Trophoblast cell (in vitro differentiated cells and primary cell): ENCODE results near the gene BATF3.
"Not testable (repeated sequence)": the region's sequence is repeated elsewhere in the genome, so short reads cannot be mapped to it uniquely, and the experiment has no call there.

Experiments used
- DNase-seq, 2 donors: peaks; one replicate each; pipeline ENCODE4 v3.0.0-alpha.2; 2016
- H2AFZ ChIP-seq: 2 replicates; pipeline ENCODE4 v1.6.1; 2013; ENCODE audit warnings: low read length, moderate library complexity, mild to moderate bottlenecking; ENCODE audit not compliant: insufficient read depth, poor library complexity
- H2AK5ac ChIP-seq: 2 replicates; pipeline ENCODE4 v1.6.1; 2013; ENCODE audit warnings: mild to moderate bottlenecking, low read length
- H2BK120ac ChIP-seq: 2 replicates; pipeline ENCODE4 v1.6.1; 2013; ENCODE audit warnings: low read length, mild to moderate bottlenecking, moderate library complexity; ENCODE audit not compliant: insufficient read depth, poor library complexity
- H2BK12ac ChIP-seq: 2 replicates; pipeline ENCODE4 v1.6.1; 2013; ENCODE audit warnings: mild to moderate bottlenecking, low read length, moderate library complexity
- H2BK5ac ChIP-seq: 2 replicates; pipeline ENCODE4 v1.6.1; 2013; ENCODE audit warnings: low read length, low read depth, moderate library complexity, mild to moderate bottlenecking; ENCODE audit not compliant: poor library complexity
- H3K14ac ChIP-seq: 2 replicates; pipeline ENCODE4 v1.6.1; 2013; ENCODE audit warnings: mild to moderate bottlenecking, low read length
- H3K18ac ChIP-seq: 2 replicates; pipeline ENCODE4 v1.6.1; 2013; ENCODE audit warnings: mild to moderate bottlenecking, low read length
- H3K23ac ChIP-seq: 2 replicates; pipeline ENCODE4 v1.6.1; 2013; ENCODE audit warnings: low read length
- H3K27ac ChIP-seq: 2 replicates; pipeline ENCODE4 v1.5.1; 2013; ENCODE audit warnings: low read depth, mild to moderate bottlenecking, inconsistent platforms, low read length, moderate library complexity
- H3K27me3 ChIP-seq: 2 replicates; pipeline ENCODE4 v1.6.1; 2013; ENCODE audit warnings: inconsistent platforms, mild to moderate bottlenecking, low read length, moderate library complexity; ENCODE audit not compliant: insufficient read depth
- H3K36me3 ChIP-seq, 2 experiments: 1 replicate in 1 of 2; 2 replicates in 1 of 2; pipeline ENCODE4 v1.6.1; 2013; ENCODE audit warnings: low read length in 2 of 2, mild to moderate bottlenecking in 2 of 2, moderate library complexity in 1 of 2; ENCODE audit not compliant: insufficient read depth in 2 of 2, control insufficient read depth in 1 of 2
- H3K4ac ChIP-seq: 2 replicates; pipeline ENCODE4 v1.6.1; 2013; ENCODE audit warnings: low read depth, mild to moderate bottlenecking, low read length, moderate library complexity
- H3K4me1 ChIP-seq, 2 experiments: 1 replicate in 1 of 2; 2 replicates in 1 of 2; pipeline ENCODE4 v1.6.1; 2013; ENCODE audit warnings: low read length in 2 of 2, mild to moderate bottlenecking in 2 of 2, moderate library complexity in 1 of 2; ENCODE audit not compliant: insufficient read depth in 2 of 2, control insufficient read depth in 1 of 2
- H3K4me2 ChIP-seq: 2 replicates; pipeline ENCODE4 v1.6.1; 2013; ENCODE audit warnings: inconsistent platforms, mild to moderate bottlenecking, low read length, moderate library complexity
- H3K4me3 ChIP-seq: 2 replicates; pipeline ENCODE4 v1.5.1; 2013; ENCODE audit warnings: mild to moderate bottlenecking, low read depth, low read length, inconsistent platforms
- H3K79me1 ChIP-seq: one replicate; pipeline ENCODE4 v1.6.1; 2013; ENCODE audit warnings: low read length
- H3K79me2 ChIP-seq: 2 replicates; pipeline ENCODE4 v1.6.1; 2013; ENCODE audit warnings: low read length, mild to moderate bottlenecking; ENCODE audit not compliant: control insufficient read depth, insufficient read depth, poor library complexity
- H3K9ac ChIP-seq: 2 replicates; pipeline ENCODE4 v1.6.1; 2013; ENCODE audit warnings: mild to moderate bottlenecking, low read length
- H3K9me3 ChIP-seq: 2 replicates; pipeline ENCODE4 v1.6.1; 2013; ENCODE audit warnings: low read depth, mild to moderate bottlenecking, control low read depth, inconsistent platforms, low read length; ENCODE audit not compliant: insufficient read depth
- H4K12ac ChIP-seq: 2 replicates; pipeline ENCODE4 v1.6.1; 2013; ENCODE audit warnings: low read depth, mild to moderate bottlenecking, low read length, moderate library complexity
- H4K8ac ChIP-seq: 2 replicates; pipeline ENCODE4 v1.6.1; 2013; ENCODE audit warnings: low read depth, mild to moderate bottlenecking, low read length, moderate library complexity
- H4K91ac ChIP-seq: one replicate; pipeline ENCODE4 v1.6.1; 2013; ENCODE audit warnings: low read depth, mild to moderate bottlenecking, low read length, moderate library complexity
- WGBS: extraction: QIAGEN DNeasy Blood & Tissue Kit; methylation state at CpG from one replicate; pipeline ENCODE4 v1.1.7; 2013; ENCODE audit warnings: missing lambda C conversion rate; ENCODE audit not compliant: insufficient read length, insufficient coverage; ENCODE audit errors: extremely low coverage; 5-methylcytosine and 5-hydroxymethylcytosine counted together

BATF3 gene

GRCh38 chr1:212664409-212665199 lies 35.0 kb downstream of the BATF3 start:
- peaks cover 2% of the 10 kb centered on the region for H3K79me2 ChIP-seq

GRCh38 chr1:212658250-212658649 lies 41.4 kb downstream of the BATF3 start:
- H3K14ac ChIP-seq, H3K9ac ChIP-seq, H3K4me2 ChIP-seq, H3K36me3 ChIP-seq, H3K27me3 ChIP-seq, H2BK12ac ChIP-seq, H2AK5ac ChIP-seq, H4K8ac ChIP-seq, H3K18ac ChIP-seq, DNase-seq, H3K4me3 ChIP-seq, H3K4ac ChIP-seq, H2BK5ac ChIP-seq, H3K27ac ChIP-seq, H4K12ac ChIP-seq, H2AFZ ChIP-seq, H3K23ac ChIP-seq, H3K79me2 ChIP-seq, H3K79me1 ChIP-seq, H2BK120ac ChIP-seq, H4K91ac ChIP-seq, H3K9me3 ChIP-seq, H3K4me1 ChIP-seq: not testable (repeated sequence)
- no CpG with 5 or more reads among the region's 7 CpGs for WGBS

More at GRCh38 chr1:212664409-212665199, 35.0 kb downstream of the BATF3 start:
- H3K23ac ChIP-seq, result no peak overlapping the region
- no peaks in the 10 kb centered on the region for H3K36me3 ChIP-seq
- no peak overlapping the region for H4K8ac ChIP-seq
- no peak overlapping the region for H2AK5ac ChIP-seq
- H3K4me3 ChIP-seq, result no peak overlapping the region
- peaks cover 4% of the 10 kb centered on the region for H3K79me1 ChIP-seq
- H4K12ac ChIP-seq, result no peak overlapping the region
- no peaks in the 10 kb centered on the region for H3K9me3 ChIP-seq
- no peak for DNase-seq
- H3K14ac ChIP-seq, result no peak overlapping the region
- no peak overlapping the region for H2BK120ac ChIP-seq
- H3K18ac ChIP-seq, result no peak overlapping the region
- no peaks in the 10 kb centered on the region for H3K27me3 ChIP-seq
- H3K27ac ChIP-seq, result no peak overlapping the region
- no peak overlapping the region for H3K4ac ChIP-seq
- no peak overlapping the region for H2BK5ac ChIP-seq
- H2BK12ac ChIP-seq, result no peak overlapping the region
- H3K4me2 ChIP-seq, result no peak overlapping the region
- no peak overlapping the region for H2AFZ ChIP-seq
- WGBS, result no CpG with 5 or more reads among the region's 11 CpGs
- peaks cover 7 to 8% of the 10 kb centered on the region in 2 experiments for H3K4me1 ChIP-seq
- no peak overlapping the region for H4K91ac ChIP-seq
- H3K9ac ChIP-seq, result no peak overlapping the region

GRCh38 chr1:212656730-212657129 lies 42.9 kb downstream of the BATF3 start:
- H3K36me3 ChIP-seq, result no peaks in the 10 kb centered on the region
- WGBS, result no CpG with 5 or more reads among the region's 5 CpGs
- no peak for DNase-seq

GRCh38 chr1:212655668-212656440 lies 43.8 kb downstream of the BATF3 start:
- no peak overlapping the region for H3K23ac ChIP-seq
- H3K27ac ChIP-seq, result no peak overlapping the region
- no peak overlapping the region for H4K12ac ChIP-seq
- H3K14ac ChIP-seq, result no peak overlapping the region
- H3K4me2 ChIP-seq, result no peak overlapping the region
- no peak overlapping the region for H2AFZ ChIP-seq
- WGBS, result no CpG with 5 or more reads among the region's 6 CpGs
- no peak overlapping the region for H3K4me3 ChIP-seq
- no peak overlapping the region for H4K91ac ChIP-seq
- H2BK120ac ChIP-seq, result no peak overlapping the region
- no peaks in the 10 kb centered on the region for H3K27me3 ChIP-seq
- no peak overlapping the region for H2BK5ac ChIP-seq
- peaks cover 6 to 10% of the 10 kb centered on the region in 2 experiments for H3K4me1 ChIP-seq
- no peaks in the 10 kb centered on the region for H3K9me3 ChIP-seq
- no peaks in the 10 kb centered on the region for H3K36me3 ChIP-seq
- H3K79me2 ChIP-seq, result no peaks in the 10 kb centered on the region
- DNase-seq, result peak; percentile 97 to 99
- no peak overlapping the region for H2BK12ac ChIP-seq
- H3K18ac ChIP-seq, result no peak overlapping the region
- no peak overlapping the region for H4K8ac ChIP-seq
- no peak overlapping the region for H2AK5ac ChIP-seq
- H3K79me1 ChIP-seq, result peaks cover 1% of the 10 kb centered on the region
- no peak overlapping the region for H3K4ac ChIP-seq
- no peak overlapping the region for H3K9ac ChIP-seq

More at GRCh38 chr1:212656730-212657129, 42.9 kb downstream of the BATF3 start:
- Histone ChIP-seq H3K4me1 (peaks cover 6 to 10% of the 10 kb centered on the region in 2 experiments), H3K14ac (no peak overlapping the region), H3K79me1 (peaks cover under 1% of the 10 kb centered on the region), H3K27ac (no peak overlapping the region), H3K18ac (no peak overlapping the region), H2BK5ac (no peak overlapping the region), H3K23ac (no peak overlapping the region), H3K9me3 (no peaks in the 10 kb centered on the region), H4K91ac (no peak overlapping the region), H2BK12ac (no peak overlapping the region), H3K9ac (no peak overlapping the region), H3K4me2 (no peak overlapping the region), H3K27me3 (no peaks in the 10 kb centered on the region), H3K4ac (no peak overlapping the region), H2BK120ac (no peak overlapping the region), H3K79me2 (no peaks in the 10 kb centered on the region), H2AFZ (no peak overlapping the region), H3K4me3 (no peak overlapping the region), H4K12ac (no peak overlapping the region), H4K8ac (no peak overlapping the region), H2AK5ac (no peak overlapping the region)
